Gastroesophageal sphincter (tissue), 4 donors: ENCODE data around the gene FEM1B. TPM values are rescaled to one million over a fixed set of nuclear protein-coding genes. Genes with fewer than 3 reads are reported as not detected.

ENCODE experiments used
- ATAC-seq: fragments of 150-250 bp; one replicate; pipeline ENCODE4 v1.9.1; 2016; ENCODE audit warnings: mild to moderate bottlenecking, moderate library complexity
- H3K27ac ChIP-seq, 4 donors: fragments of 200-600 bp; sonication (generic) in 3 of 4; 1 replicate in 3 of 4; 2 replicates in 1 of 4; pipeline ENCODE4 v1.5.1; 2016 to 2019
- H3K27me3 ChIP-seq: fragments of 200-600 bp; sonication (generic); one replicate; pipeline ENCODE4 v1.5.1; 2019
- H3K36me3 ChIP-seq, 2 donors: fragments of 200-600 bp; sonication (generic); one replicate each; pipeline ENCODE4 v1.5.1; 2019; ENCODE audit warnings: control low read depth in 1 of 2
- H3K4me1 ChIP-seq, 3 donors: fragments of 200-600 bp; sonication (generic); 1 replicate in 2 of 3; 2 replicates in 1 of 3; pipeline ENCODE4 v1.5.1; 2016 to 2019; ENCODE audit warnings: control low read depth in 2 of 3
- H3K4me3 ChIP-seq, 2 donors: fragments of 200-600 bp; sonication (generic); one replicate each; pipeline ENCODE4 v1.5.1; 2019; ENCODE audit warnings: mild to moderate bottlenecking in 1 of 2, moderate library complexity in 1 of 2
- H3K9me3 ChIP-seq, 3 donors: fragments of 200-600 bp; sonication (generic); one replicate each; pipeline ENCODE4 v1.5.1; 2017 to 2019; ENCODE audit warnings: control low read depth in 2 of 3
- CTCF ChIP-seq, 4 experiments: fragments of 200-600 bp in 2 of 4; fragments of 450-650 bp in 2 of 4; sonication (generic) in 1 of 4; IDR thresholded peaks; one replicate each; pipeline ENCODE4 v1.5.1; 2017 to 2019; ENCODE audit warnings: antibody characterized with exemption in 4 of 4, mild to moderate bottlenecking in 2 of 4, moderate library complexity in 2 of 4
- EP300 ChIP-seq: sonication (generic); formaldehyde crosslinking; IDR thresholded peaks from one replicate; pipeline ENCODE4 v1.6.1; 2017; ENCODE audit warnings: antibody characterized with exemption, mild to moderate bottlenecking
- POLR2A ChIP-seq, 2 donors: fragments of 450-650 bp; IDR thresholded peaks; one replicate each; pipeline ENCODE4 v1.6.1; 2017; ENCODE audit warnings: antibody characterized with exemption in 2 of 2, mild to moderate bottlenecking in 2 of 2, moderate library complexity in 1 of 2
- POLR2AphosphoS5 ChIP-seq: sonication (generic); formaldehyde crosslinking; IDR thresholded peaks from one replicate; pipeline ENCODE4 v1.6.1; 2017; ENCODE audit warnings: antibody characterized with exemption
- WGBS, 2 donors: methylation state at CpG; one replicate each; pipeline ENCODE4 v1.1.5; 2018; ENCODE audit warnings: low coverage in 1 of 2; 5-methylcytosine and 5-hydroxymethylcytosine counted together
- total RNA-seq, 4 donors: library from RNA; depleted of rRNA; stranded (reverse); fragments of >200 nt; gene quantifications; one replicate each; pipeline ENCODE4 v1.1.0, GENCODE V29; 2016

Gene FEM1B
- total RNA-seq, 4 donors from 2014 or later, result 64.8 to 71.7 (median 67.5) TPM

GRCh38 chr15:68322796-68323195 is 45.3 kb downstream of the FEM1B start:
- Histone ChIP-seq H3K27me3 (peaks cover 17% of the 10 kb centered on the region), H3K9me3 (no peaks in the 10 kb centered on the region), H3K27ac (no peak overlapping the region), H3K36me3 (no peaks in the 10 kb centered on the region), H3K4me1 (no peaks in the 10 kb centered on the region), H3K4me3 (no peak overlapping the region)
- TF ChIP-seq POLR2AphosphoS5, result no peak
- no peak for TF ChIP-seq POLR2A (IDR thresholded peaks at IDR 0.05)
- TF ChIP-seq EP300, result no peak
- TF ChIP-seq CTCF (IDR thresholded peaks at IDR 0.05), result no peak
- 84% methylated on average over 5 of the region's 9 CpGs; no CpG with 5 or more reads in 1 of the 2 donors for WGBS, 2 donors
- no peak for ATAC-seq

GRCh38 chr15:68325726-68326125 is 48.2 kb downstream of the FEM1B start:
- H3K4me3 ChIP-seq, result no peak overlapping the region
- no peaks in the 10 kb centered on the region for H3K9me3 ChIP-seq
- no peaks in the 10 kb centered on the region for H3K4me1 ChIP-seq
- no peaks in the 10 kb centered on the region for H3K36me3 ChIP-seq
- TF ChIP-seq EP300 (no peak), POLR2A (IDR thresholded peaks at IDR 0.05) (no peak), CTCF (IDR thresholded peaks at IDR 0.05) (no peak), POLR2AphosphoS5 (no peak)
- H3K27me3 ChIP-seq, result peaks cover 22% of the 10 kb centered on the region
- 80% methylated on average over 3 of the region's 4 CpGs; no CpG with 5 or more reads in 1 of the 2 donors for WGBS, 2 donors
- no peak for ATAC-seq
- H3K27ac ChIP-seq, result no peak overlapping the region

- no peak overlapping the region for H3K4me3 ChIP-seq
- 65 to 67% methylated on average over 1 to 5 of the region's 11 CpGs for WGBS, 2 donors
- no peaks in the 10 kb centered on the region for H3K36me3 ChIP-seq
- peaks cover 22% of the 10 kb centered on the region for H3K27me3 ChIP-seq
- ATAC-seq, result no peak
- H3K4me1 ChIP-seq, result no peaks in the 10 kb centered on the region
- H3K27ac ChIP-seq, result no peak overlapping the region
- H3K9me3 ChIP-seq, result no peaks in the 10 kb centered on the region
- no peak for TF ChIP-seq POLR2AphosphoS5
- TF ChIP-seq CTCF (IDR thresholded peaks at IDR 0.05), result no peak
- no peak for TF ChIP-seq EP300
- no peak for TF ChIP-seq POLR2A (IDR thresholded peaks at IDR 0.05)
Observed at GRCh38 chr15:68326711-68327354, 49.3 kb downstream of the FEM1B start.

- no peak for ATAC-seq
Observed at GRCh38 chr15:68328443-68328842, 50.9 kb downstream of the FEM1B start.

More at GRCh38 chr15:68328443-68328842, 50.9 kb downstream of the FEM1B start:
- H3K36me3 ChIP-seq, result no peaks in the 10 kb centered on the region
- WGBS, 2 donors, result 64 to 77% methylated on average over 5 to 8 of the region's 8 CpGs
- H3K4me3 ChIP-seq, result no peak overlapping the region
- H3K9me3 ChIP-seq, result no peaks in the 10 kb centered on the region
- peaks cover 22% of the 10 kb centered on the region for H3K27me3 ChIP-seq
- TF ChIP-seq POLR2AphosphoS5 (no peak), CTCF (IDR thresholded peaks at IDR 0.05) (no peak), EP300 (no peak), POLR2A (IDR thresholded peaks at IDR 0.05) (no peak)
- peaks cover 0 to 3% (median 0%) of the 10 kb centered on the region in 3 donors for H3K4me1 ChIP-seq
- no peak overlapping the region for H3K27ac ChIP-seq
